Testis (tissue), 2 donors: Measurements from ENCODE around the gene LILRB3.

ENCODE experiments used
- POLR2A ChIP-seq: fragments of 450-650 bp; IDR thresholded peaks from one replicate; pipeline ENCODE4 v1.6.1; 2017; ENCODE audit warnings: antibody characterized with exemption, mild to moderate bottlenecking, moderate library complexity
- TF ChIP-seq, protein P1 (sequence below), 3 experiments: fragments of 450-650 bp in 2 of 3; fragments of 200-600 bp in 1 of 3; sonication (generic) in 1 of 3; IDR thresholded peaks; one replicate each; pipeline ENCODE4 v1.5.1; 2016 to 2019; ENCODE audit warnings: antibody characterized with exemption in 3 of 3, mild to moderate bottlenecking in 2 of 3, moderate library complexity in 1 of 3

DNA sequence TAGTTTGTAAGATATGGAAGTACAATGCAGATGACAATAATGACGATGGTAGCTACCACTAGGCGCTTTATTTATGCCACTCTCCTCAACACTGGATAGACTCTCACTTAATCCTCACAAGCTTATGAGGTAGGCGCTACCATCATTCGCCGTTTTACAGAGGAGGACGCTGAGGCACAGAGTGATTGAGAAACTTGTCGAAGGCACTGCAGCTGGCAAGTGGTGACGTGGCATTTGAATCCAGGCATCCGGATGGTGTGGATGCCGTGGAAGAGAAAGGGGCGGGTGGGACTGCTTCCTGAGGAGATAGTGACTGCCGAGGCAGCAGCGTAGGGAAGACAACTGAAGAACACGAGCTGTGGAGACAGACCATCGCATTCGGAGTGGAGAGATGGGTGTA is 23.4 kb downstream of the LILRB3 start:
- TF ChIP-seq, protein P1, sequence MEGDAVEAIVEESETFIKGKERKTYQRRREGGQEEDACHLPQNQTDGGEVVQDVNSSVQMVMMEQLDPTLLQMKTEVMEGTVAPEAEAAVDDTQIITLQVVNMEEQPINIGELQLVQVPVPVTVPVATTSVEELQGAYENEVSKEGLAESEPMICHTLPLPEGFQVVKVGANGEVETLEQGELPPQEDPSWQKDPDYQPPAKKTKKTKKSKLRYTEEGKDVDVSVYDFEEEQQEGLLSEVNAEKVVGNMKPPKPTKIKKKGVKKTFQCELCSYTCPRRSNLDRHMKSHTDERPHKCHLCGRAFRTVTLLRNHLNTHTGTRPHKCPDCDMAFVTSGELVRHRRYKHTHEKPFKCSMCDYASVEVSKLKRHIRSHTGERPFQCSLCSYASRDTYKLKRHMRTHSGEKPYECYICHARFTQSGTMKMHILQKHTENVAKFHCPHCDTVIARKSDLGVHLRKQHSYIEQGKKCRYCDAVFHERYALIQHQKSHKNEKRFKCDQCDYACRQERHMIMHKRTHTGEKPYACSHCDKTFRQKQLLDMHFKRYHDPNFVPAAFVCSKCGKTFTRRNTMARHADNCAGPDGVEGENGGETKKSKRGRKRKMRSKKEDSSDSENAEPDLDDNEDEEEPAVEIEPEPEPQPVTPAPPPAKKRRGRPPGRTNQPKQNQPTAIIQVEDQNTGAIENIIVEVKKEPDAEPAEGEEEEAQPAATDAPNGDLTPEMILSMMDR (IDR thresholded peaks at IDR 0.05), result no peak
- TF ChIP-seq POLR2A, result no peak
